Spleen (tissue), 11 donors: ENCODE data around the gene C4orf50. TPM values are rescaled to one million over a fixed set of nuclear protein-coding genes. Genes with fewer than 3 reads are reported as not detected.

Experiments used
- DNase-seq: peaks from one replicate; pipeline ENCODE4 v3.0.0-alpha.2; 2020
- H3K27ac ChIP-seq, 8 donors: fragments of 200-600 bp; sonication (generic) in 7 of 8; 1 replicate in 4 of 8; 2 replicates in 4 of 8; pipeline versions ENCODE4 v1.5.0 to v1.8.0; 2016 to 2021; ENCODE audit warnings: inconsistent platforms in 4 of 8, mild to moderate bottlenecking in 4 of 8, moderate library complexity in 1 of 8
- H3K27me3 ChIP-seq, 7 donors: fragments of 200-600 bp; sonication (generic) in 6 of 7; replicated peaks in 1 of 7; 1 replicate in 4 of 7; 2 replicates in 3 of 7; pipeline versions ENCODE4 v1.5.0 to v1.8.0; 2016 to 2021; ENCODE audit warnings: inconsistent platforms in 3 of 7, mild to moderate bottlenecking in 1 of 7
- H3K36me3 ChIP-seq, 6 donors: fragments of 200-600 bp; sonication (generic) in 5 of 6; 1 replicate in 4 of 6; 2 replicates in 2 of 6; pipeline versions ENCODE4 v1.5.0 to v1.8.0; 2016 to 2021; ENCODE audit warnings: inconsistent platforms in 2 of 6
- H3K4me1 ChIP-seq, 6 donors: fragments of 200-600 bp; sonication (generic) in 5 of 6; 1 replicate in 3 of 6; 2 replicates in 3 of 6; pipeline versions ENCODE4 v1.5.0 to v1.8.0; 2016 to 2021; ENCODE audit warnings: inconsistent platforms in 3 of 6
- H3K4me3 ChIP-seq, 8 donors: fragments of 200-600 bp; sonication (generic) in 7 of 8; 1 replicate in 4 of 8; 2 replicates in 4 of 8; pipeline versions ENCODE4 v1.5.0 to v1.8.0; 2016 to 2021; ENCODE audit warnings: inconsistent platforms in 4 of 8, mild to moderate bottlenecking in 4 of 8, moderate library complexity in 2 of 8
- H3K9me3 ChIP-seq, 8 donors: fragments of 200-600 bp; sonication (generic) in 7 of 8; 1 replicate in 4 of 8; 2 replicates in 4 of 8; pipeline versions ENCODE4 v1.5.0 to v1.8.0; 2016 to 2021; ENCODE audit warnings: inconsistent platforms in 4 of 8
- POLR2A ChIP-seq, 3 donors: fragments of 450-650 bp; IDR thresholded peaks; one replicate each; pipeline ENCODE4 v1.5.1; 2017; ENCODE audit warnings: antibody characterized with exemption in 3 of 3, mild to moderate bottlenecking in 1 of 3
- POLR2AphosphoS5 ChIP-seq, 3 donors: sonication (generic); formaldehyde crosslinking; IDR thresholded peaks; one replicate each; pipeline ENCODE4 v1.5.1; 2017; ENCODE audit warnings: antibody characterized with exemption in 3 of 3
- WGBS, 5 donors: extraction: QIAGEN DNeasy Blood & Tissue Kit in 3 of 5; methylation state at CpG; one replicate each; pipeline versions ENCODE4 v1.1.5 to v1.1.7; 2013 to 2018; 5-methylcytosine and 5-hydroxymethylcytosine counted together
- intact Hi-C: fragments of 100-400 bp; cut with DNase I; formaldehyde crosslinking; loops from one replicate; pipeline ENCODE4 v1.15.0; 2023; ENCODE audit warnings: low total_unique reads
- polyA plus RNA-seq, 3 donors: library from polyadenylated mRNA; stranded (reverse); fragments of 200-250 nt; gene quantifications; one replicate each; pipeline ENCODE4 v1.2.1, GENCODE V29; 2013
- total RNA-seq, 7 donors: library from RNA; depleted of rRNA in 3 of 7; stranded (reverse); fragments of >200 nt in 3 of 7; fragmentation: NEBNext Ultra II Directional in 4 of 7; extraction: Animal tissue kit (Norgen Biotek cat#: 25700) in 4 of 7; gene quantifications; one replicate each; pipeline versions ENCODE4 v1.1.0 to v1.2.1, GENCODE V29; 2016 to 2021
- TF ChIP-seq, protein P1 (sequence below), 11 experiments: fragments of 200-600 bp in 7 of 11; fragments of 450-650 bp in 4 of 11; sonication (generic) in 4 of 11; IDR thresholded peaks in 8 of 11; conservative IDR thresholded peaks in 3 of 11; 1 replicate in 7 of 11; 2 replicates in 4 of 11; pipeline versions ENCODE4 v1.4.0 to v1.8.0; 2016 to 2021; ENCODE audit warnings: antibody characterized with exemption in 11 of 11, inconsistent platforms in 4 of 11, mild to moderate bottlenecking in 1 of 11
- donor health status: healthy with polysubstance abuse.
- donor health status: DM: no; HTN: no; CAD: no; lungs with moderate emphysema.
- donor health status: DM: no; HTN: no; CAD: no.
- donor health status: Bipolar disorder and iron deficiency.
- donor health status: healthy.
- donor health status: DM: no; HTN: no; CAD: no.
- donor health status: DM: yes; HTN: yes; CAD: no.

Gene C4orf50
- total and polyA plus RNA-seq, 10 donors, result 0.02 to 2.5 (median 0.30) TPM

DNA sequence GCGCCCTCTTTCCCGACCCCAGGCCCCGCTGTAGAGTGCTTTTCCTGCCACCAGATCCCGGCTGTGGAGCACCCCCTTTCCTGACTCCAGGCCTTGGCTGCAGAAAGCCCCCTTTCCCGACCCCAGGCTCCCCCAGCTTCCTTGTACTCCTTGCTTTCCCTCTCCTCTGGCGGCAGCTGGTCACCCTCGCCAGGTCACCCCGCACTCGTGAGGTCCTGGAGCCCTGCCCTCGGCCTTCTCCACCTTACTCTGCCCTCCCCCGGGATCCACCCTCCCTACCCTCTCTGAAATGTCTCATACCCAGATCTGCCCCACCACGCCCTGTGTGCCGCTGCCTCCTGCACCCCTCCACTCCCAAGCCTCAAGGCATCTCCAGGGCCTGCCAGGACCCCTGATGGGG lies 25.0 kb upstream of the C4orf50 start:
- peaks cover 0 to 42% (median 0%) of the 10 kb centered on the region in 7 donors for H3K27me3 ChIP-seq
- intact Hi-C loops, result no loop called here
- TF ChIP-seq, protein P1, sequence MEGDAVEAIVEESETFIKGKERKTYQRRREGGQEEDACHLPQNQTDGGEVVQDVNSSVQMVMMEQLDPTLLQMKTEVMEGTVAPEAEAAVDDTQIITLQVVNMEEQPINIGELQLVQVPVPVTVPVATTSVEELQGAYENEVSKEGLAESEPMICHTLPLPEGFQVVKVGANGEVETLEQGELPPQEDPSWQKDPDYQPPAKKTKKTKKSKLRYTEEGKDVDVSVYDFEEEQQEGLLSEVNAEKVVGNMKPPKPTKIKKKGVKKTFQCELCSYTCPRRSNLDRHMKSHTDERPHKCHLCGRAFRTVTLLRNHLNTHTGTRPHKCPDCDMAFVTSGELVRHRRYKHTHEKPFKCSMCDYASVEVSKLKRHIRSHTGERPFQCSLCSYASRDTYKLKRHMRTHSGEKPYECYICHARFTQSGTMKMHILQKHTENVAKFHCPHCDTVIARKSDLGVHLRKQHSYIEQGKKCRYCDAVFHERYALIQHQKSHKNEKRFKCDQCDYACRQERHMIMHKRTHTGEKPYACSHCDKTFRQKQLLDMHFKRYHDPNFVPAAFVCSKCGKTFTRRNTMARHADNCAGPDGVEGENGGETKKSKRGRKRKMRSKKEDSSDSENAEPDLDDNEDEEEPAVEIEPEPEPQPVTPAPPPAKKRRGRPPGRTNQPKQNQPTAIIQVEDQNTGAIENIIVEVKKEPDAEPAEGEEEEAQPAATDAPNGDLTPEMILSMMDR (IDR thresholded peaks at IDR 0.05 in 8 of 11, conservative IDR thresholded peaks at IDR 0.05 in 3 of 11), result no peak
- no peak for TF ChIP-seq POLR2AphosphoS5 (IDR thresholded peaks at IDR 0.05)
- H3K27ac ChIP-seq, result no peak overlapping the region
- 66 to 89% (median 74%) methylated on average over 13 of the region's 13 CpGs for WGBS, 5 donors
- no peaks in the 10 kb centered on the region for H3K36me3 ChIP-seq
- no peaks in the 10 kb centered on the region for H3K9me3 ChIP-seq
- H3K4me3 ChIP-seq, result no peak overlapping the region
- no peak for DNase-seq
- no peaks in the 10 kb centered on the region for H3K4me1 ChIP-seq

DNA sequence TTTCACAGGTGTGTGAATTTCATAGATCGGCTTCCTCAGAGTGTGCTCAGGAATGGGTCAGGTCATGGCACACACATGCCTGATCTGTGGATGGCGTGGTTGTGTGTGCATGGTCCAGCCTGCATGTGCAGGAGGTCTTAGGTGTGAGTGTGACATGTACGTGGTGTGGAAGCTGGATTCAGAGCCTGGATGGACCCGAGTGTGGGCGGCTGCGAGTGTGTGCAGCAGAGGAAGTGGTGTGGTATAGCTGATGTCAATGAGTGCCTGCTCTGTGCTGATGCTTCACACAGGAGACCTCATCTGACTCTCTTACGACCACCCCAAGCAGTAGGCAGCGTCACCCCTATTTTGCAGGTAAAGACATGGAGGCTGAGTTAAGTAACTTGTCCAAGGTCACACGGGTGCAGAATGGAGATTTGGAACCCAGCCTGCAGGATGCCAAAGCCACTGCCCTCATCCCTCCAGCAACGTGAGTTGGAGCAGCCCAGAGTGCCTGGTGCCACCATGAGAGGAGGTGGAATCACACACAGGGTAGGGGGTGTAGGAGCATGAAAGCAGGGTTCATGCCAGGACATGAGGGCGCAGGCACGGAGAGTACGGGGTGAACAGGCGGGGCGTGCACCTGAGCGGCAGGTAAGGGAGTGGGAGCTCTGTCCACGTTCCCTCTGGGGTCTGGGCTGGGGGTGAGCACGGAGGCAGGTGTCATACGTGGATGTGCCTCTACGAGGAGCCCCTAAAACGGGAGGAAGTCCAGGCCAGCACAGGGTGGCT lies 24.2 kb upstream of the C4orf50 start:
- Histone ChIP-seq H3K4me3 (no peak overlapping the region), H3K9me3 (no peaks in the 10 kb centered on the region), H3K27me3 (peaks cover 0 to 42% (median 0%) of the 10 kb centered on the region in 7 donors), H3K4me1 (no peaks in the 10 kb centered on the region), H3K36me3 (no peaks in the 10 kb centered on the region), H3K27ac (no peak overlapping the region)
- no peak for DNase-seq
- TF ChIP-seq POLR2AphosphoS5 (IDR thresholded peaks at IDR 0.05) (no peak), POLR2A (IDR thresholded peaks at IDR 0.05) (no peak)
- TF ChIP-seq, protein P1 (IDR thresholded peaks at IDR 0.05 in 8 of 11, conservative IDR thresholded peaks at IDR 0.05 in 3 of 11), result no peak
- 70 to 84% (median 77%) methylated on average over 19 to 21 of the region's 21 CpGs for WGBS, 5 donors
- intact Hi-C loops, result no loop called here

DNA sequence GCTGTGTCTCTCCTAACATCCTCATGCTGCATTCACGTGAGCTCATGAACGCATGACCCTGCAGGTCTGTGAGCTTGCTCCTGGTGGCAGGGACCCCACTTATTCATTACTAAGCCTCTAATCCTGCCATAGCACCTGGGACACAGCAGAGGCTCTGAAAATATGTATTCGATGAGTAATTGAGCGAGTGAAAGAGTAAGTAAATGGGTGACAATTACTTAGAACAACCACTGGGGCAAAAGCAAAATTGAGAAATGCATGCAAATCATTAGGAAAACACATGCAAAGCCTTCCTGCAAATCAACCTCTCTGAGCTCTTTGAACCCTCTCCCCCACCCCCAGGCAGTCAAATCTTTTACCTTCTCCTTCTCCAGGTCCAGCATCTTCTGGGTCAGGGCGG lies 23.6 kb upstream of the C4orf50 start:
- no peaks in the 10 kb centered on the region for H3K36me3 ChIP-seq
- DNase-seq, result no peak
- intact Hi-C loops, result no loop called here
- H3K4me1 ChIP-seq, result no peaks in the 10 kb centered on the region
- peaks cover 0 to 39% (median 0%) of the 10 kb centered on the region in 7 donors for H3K27me3 ChIP-seq
- no peak overlapping the region for H3K4me3 ChIP-seq
- H3K9me3 ChIP-seq, result no peaks in the 10 kb centered on the region
- 76 to 87% (median 79%) methylated on average over 5 of the region's 5 CpGs for WGBS, 5 donors
- no peak overlapping the region for H3K27ac ChIP-seq
- TF ChIP-seq POLR2A (IDR thresholded peaks at IDR 0.05) (no peak), POLR2AphosphoS5 (IDR thresholded peaks at IDR 0.05) (no peak)
- TF ChIP-seq, protein P1 (IDR thresholded peaks at IDR 0.05 in 8 of 11, conservative IDR thresholded peaks at IDR 0.05 in 3 of 11), result no peak

DNA sequence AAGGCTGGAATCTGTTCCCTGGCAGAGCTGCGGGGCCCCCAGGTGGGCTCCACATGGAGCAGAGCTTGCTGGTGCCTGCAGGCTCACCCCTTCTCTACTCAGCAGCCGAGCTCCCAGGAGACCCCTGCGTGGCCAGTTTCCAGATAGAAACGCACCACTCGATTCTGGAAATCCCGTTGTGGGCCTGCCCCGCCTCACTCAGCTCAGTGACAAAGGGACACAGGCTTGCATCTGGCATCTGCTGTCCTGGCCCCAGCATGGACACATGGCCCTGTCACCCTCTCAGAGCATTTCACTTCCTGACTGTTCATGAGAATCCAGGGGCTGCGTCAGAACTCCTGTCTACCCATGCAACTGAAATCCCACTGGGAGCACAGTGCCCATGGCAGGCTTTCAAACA lies 20.5 kb upstream of the C4orf50 start:
- no peaks in the 10 kb centered on the region for H3K36me3 ChIP-seq
- no peak overlapping the region for H3K27ac ChIP-seq
- H3K4me1 ChIP-seq, result no peaks in the 10 kb centered on the region
- no peak for DNase-seq
- TF ChIP-seq, protein P1 (IDR thresholded peaks at IDR 0.05 in 8 of 11, conservative IDR thresholded peaks at IDR 0.05 in 3 of 11), result no peak
- no peak for TF ChIP-seq POLR2AphosphoS5 (IDR thresholded peaks at IDR 0.05)
- TF ChIP-seq POLR2A (IDR thresholded peaks at IDR 0.05), result no peak
- no peak overlapping the region for H3K4me3 ChIP-seq
- H3K9me3 ChIP-seq, result no peaks in the 10 kb centered on the region
- intact Hi-C loops, result no loop called here
- 75 to 100% (median 87%) methylated on average over 2 to 8 of the region's 8 CpGs for WGBS, 5 donors
- H3K27me3 ChIP-seq, result peaks cover 0 to 16% (median 0%) of the 10 kb centered on the region in 7 donors
